H4 (cell line): ENCODE data around the gene SUPV3L1. TPM values are rescaled to one million over a fixed set of nuclear protein-coding genes. Genes with fewer than 3 reads are reported as not detected.
A peak's percentile ranks its signal among the peaks of the same experiment; 100 is the strongest.
"Not testable (repeated sequence)": the region's sequence is repeated elsewhere in the genome, so short reads cannot be mapped to it uniquely, and the experiment has no call there.

Experiments used
- DNase-seq: peaks from one replicate; pipeline ENCODE4 v3.0.0-alpha.2; 2015; ENCODE audit warnings: low spot score
- total RNA-seq: library from RNA; depleted of rRNA; stranded (reverse); fragments of >200 nt; shearing (Covaris generic); gene quantifications from 2 replicates; pipeline ENCODE4 v1.2.3, GENCODE V29; 2014; rRNA removed

Gene SUPV3L1
- 25.0 and 34.0 TPM in 2 replicates for total RNA-seq

- DNase-seq: peak; percentile 98
Measured at GRCh38 chr10:69179743-69180524, at the start of gene SUPV3L1. Gene SUPV3L1 (plus strand): TSS chr10:69180234. CDS start chr10:69180292, 58 bp downstream.

GRCh38 chr10:69130251-69130650, 49.8 kb upstream of the SUPV3L1 start:
- DNase-seq: no peak

GRCh38 chr10:69139961-69140360, 40.1 kb upstream of the SUPV3L1 start:
- no peak for DNase-seq

GRCh38 chr10:69141304-69141703, 38.7 kb upstream of the SUPV3L1 start:
- no peak for DNase-seq

GRCh38 chr10:69142074-69142473, 38.0 kb upstream of the SUPV3L1 start:
- not testable (repeated sequence) for DNase-seq

- no peak for DNase-seq
Measured at GRCh38 chr10:69142983-69143382, 37.1 kb upstream of the SUPV3L1 start.

GRCh38 chr10:69145329-69145728, 34.7 kb upstream of the SUPV3L1 start:
- DNase-seq: no peak

- no peak for DNase-seq
Measured at GRCh38 chr10:69145864-69146263, 34.2 kb upstream of the SUPV3L1 start.

GRCh38 chr10:69146759-69147158, 33.3 kb upstream of the SUPV3L1 start:
- no peak for DNase-seq

GRCh38 chr10:69151984-69152383, 28.1 kb upstream of the SUPV3L1 start:
- DNase-seq: no peak

- no peak for DNase-seq
Measured at GRCh38 chr10:69153227-69153626, 26.8 kb upstream of the SUPV3L1 start.

GRCh38 chr10:69160809-69161241, 19.2 kb upstream of the SUPV3L1 start:
- no peak for DNase-seq

GRCh38 chr10:69168493-69168892, 11.5 kb upstream of the SUPV3L1 start:
- no peak for DNase-seq

GRCh38 chr10:69172241-69172982, 7.6 kb upstream of the SUPV3L1 start:
- DNase-seq: no peak

- DNase-seq: not testable (repeated sequence)
Measured at GRCh38 chr10:69175326-69175725, 4.7 kb upstream of the SUPV3L1 start.

GRCh38 chr10:69176823-69177222, 3.2 kb upstream of the SUPV3L1 start:
- DNase-seq: no peak

GRCh38 chr10:69179089-69179742, 818 bp upstream of the SUPV3L1 start:
- DNase-seq: no peak

- no peak for DNase-seq
Measured at GRCh38 chr10:69180525-69181204, 631 bp downstream of the SUPV3L1 start.

- DNase-seq: no peak
Measured at GRCh38 chr10:69181433-69181832, 1.4 kb downstream of the SUPV3L1 start.

- no peak for DNase-seq
Measured at GRCh38 chr10:69182005-69182404, 2.0 kb downstream of the SUPV3L1 start.

- no peak for DNase-seq
Measured at GRCh38 chr10:69186524-69186923, 6.5 kb downstream of the SUPV3L1 start.

GRCh38 chr10:69201045-69201444, 21.0 kb downstream of the SUPV3L1 start:
- no peak for DNase-seq
